K562 (cell line): Measurements from ENCODE around the gene RTP5. TPM values are rescaled to one million over a fixed set of nuclear protein-coding genes. Genes with fewer than 3 reads are reported as not detected.

Source experiments
- CEBPG ChIP-seq, 3 experiments: fragments of 200-800 bp in 1 of 3; sonication (Bioruptor generic) in 1 of 3; sonication (generic) in 1 of 3; formaldehyde crosslinking in 1 of 3; IDR thresholded peaks in 2 of 3; conservative IDR thresholded peaks in 1 of 3; 2 replicates each; pipeline versions ENCODE4 v1.6.1 to v1.8.0; 2016 to 2022; ENCODE audit warnings: missing compliant biosample characterization in 2 of 3, missing genetic modification characterization in 2 of 3, mild to moderate bottlenecking in 1 of 3, missing genetic modification reagents in 1 of 3
- CREB1 ChIP-seq, 2 experiments: sonication (generic) in 1 of 2; formaldehyde crosslinking in 1 of 2; IDR thresholded peaks; 2 replicates each; pipeline versions ENCODE4 v1.6.1 to v1.8.0; 2012 to 2022; ENCODE audit warnings: inconsistent platforms in 1 of 2, mild to moderate bottlenecking in 1 of 2, missing genetic modification reagents in 1 of 2, moderate library complexity in 1 of 2
- GABPB1 ChIP-seq: sonication (generic); formaldehyde crosslinking; IDR thresholded peaks from 2 replicates; pipeline ENCODE4 v1.8.0; 2022; ENCODE audit warnings: mild to moderate bottlenecking, missing genetic modification reagents
- KDM5B ChIP-seq: fragments of 200-600 bp; sonication (generic); IDR thresholded peaks from 2 replicates; pipeline ENCODE4 v1.6.1; 2012; ENCODE audit warnings: low read depth, mild to moderate bottlenecking, moderate library complexity, low read length, control low read depth, inconsistent platforms; ENCODE audit not compliant: insufficient replicate concordance
- PCBP2 ChIP-seq: fragments of 200-400 bp; formaldehyde crosslinking; IDR thresholded peaks from 2 replicates; pipeline ENCODE4 v1.6.1; 2018; ENCODE audit warnings: low read length, low read depth, mild to moderate bottlenecking, moderate library complexity; ENCODE audit not compliant: poor library complexity, severe bottlenecking
- PML ChIP-seq: IDR thresholded peaks from 2 replicates; pipeline ENCODE4 v1.6.1; 2012; ENCODE audit warnings: low read length, inconsistent platforms
- RBM39 ChIP-seq: fragments of 200-400 bp; formaldehyde crosslinking; optimal IDR thresholded peaks from 2 replicates; pipeline ENCODE3; 2018; ENCODE audit warnings: low read depth, low read length
- SREBF2 ChIP-seq: sonication (generic); formaldehyde crosslinking; IDR thresholded peaks from 2 replicates; pipeline ENCODE4 v1.4.0; 2020; ENCODE audit warnings: mild to moderate bottlenecking, missing genetic modification reagents
- XRCC5 ChIP-seq: fragments of 200-400 bp; formaldehyde crosslinking; IDR thresholded peaks from 2 replicates; pipeline ENCODE4 v1.6.1; 2017; ENCODE audit warnings: low read depth, mild to moderate bottlenecking, low read length
- ZBED1 ChIP-seq: IDR thresholded peaks from 2 replicates; pipeline ENCODE4 v1.6.1; 2014
- ZNF133 ChIP-seq: fragments of 250-450 bp; sonication (Bioruptor Pico); IDR thresholded peaks from 2 replicates; pipeline ENCODE4 v1.4.0; 2020; ENCODE audit warnings: mild to moderate bottlenecking
- ZNF408 ChIP-seq: fragments of 250-450 bp; sonication (Bioruptor Pico); IDR thresholded peaks from 2 replicates; pipeline ENCODE4 v1.4.0; 2020; ENCODE audit warnings: low read depth, mild to moderate bottlenecking, moderate library complexity
- ZNF41 ChIP-seq: fragments of 250-450 bp; sonication (Bioruptor Pico); conservative IDR thresholded peaks from 2 replicates; pipeline ENCODE4 v1.4.0; 2020; ENCODE audit warnings: mild to moderate bottlenecking
- ZNF445 ChIP-seq: fragments of 250-450 bp; sonication (Bioruptor Pico); IDR thresholded peaks from 2 replicates; pipeline ENCODE4 v1.4.0; 2020; ENCODE audit warnings: low read depth, mild to moderate bottlenecking, moderate library complexity
- ZNF644 ChIP-seq: fragments of 200-800 bp; sonication (Bioruptor generic); IDR thresholded peaks from 2 replicates; pipeline ENCODE4 v1.6.1; 2016; ENCODE audit warnings: low read depth, missing genetic modification characterization, missing compliant biosample characterization
- polyA plus RNA-seq, 8 experiments: library from polyadenylated mRNA; depleted of rRNA in 4 of 8; stranded (reverse) in 5 of 8; unstranded in 3 of 8; fragments of >200 nt; fragmentation: Nextera tagmentation in 2 of 8; fragmentation: Illumina TruSeq in 1 of 8; extraction: Ambion mirVana in 2 of 8; extraction: Trizol in 1 of 8; gene quantifications; 2 replicates each; pipeline versions ENCODE4 v1.2.1 to v1.2.3, GENCODE V29; 2011 to 2014; ENCODE audit warnings: inconsistent platforms in 1 of 8, missing spikeins in 1 of 8
- total RNA-seq, 7 experiments: library from RNA; depleted of rRNA in 6 of 7; stranded (reverse); fragments of >200 nt in 6 of 7; fragmentation: Illumina TruSeq in 2 of 7; extraction: Trizol in 2 of 7; gene quantifications; 2 replicates each; pipeline versions ENCODE4 v1.2.1 to v1.2.3, GENCODE V29; 2011 to 2021; ENCODE audit warnings: low replicate concordance in 1 of 7
- TF ChIP-seq, protein P1 (sequence below): fragments of 250-450 bp; sonication (Bioruptor Pico); IDR thresholded peaks from 2 replicates; pipeline ENCODE4 v1.5.0; 2021; ENCODE audit warnings: mild to moderate bottlenecking, moderate library complexity
- TF ChIP-seq, protein P2 (sequence below): fragments of 450-650 bp; IDR thresholded peaks from 2 replicates; pipeline ENCODE4 v1.6.1; 2016
- TF ChIP-seq, protein P3 (sequence below): IDR thresholded peaks from 2 replicates; pipeline ENCODE4 v1.6.1; 2011; ENCODE audit not compliant: insufficient read length; ENCODE audit errors: extremely low read depth
- TF ChIP-seq, protein P4 (sequence below): sonication (generic); formaldehyde crosslinking; IDR thresholded peaks from 2 replicates; pipeline ENCODE4 v1.8.0; 2022; ENCODE audit warnings: mild to moderate bottlenecking, missing genetic modification reagents

RTP5 gene
- total and polyA plus RNA-seq, 9 of the 15 experiments (the other 6 are each of a cell fraction or from before 2014, with no cell fraction given), result not detected

DNA sequence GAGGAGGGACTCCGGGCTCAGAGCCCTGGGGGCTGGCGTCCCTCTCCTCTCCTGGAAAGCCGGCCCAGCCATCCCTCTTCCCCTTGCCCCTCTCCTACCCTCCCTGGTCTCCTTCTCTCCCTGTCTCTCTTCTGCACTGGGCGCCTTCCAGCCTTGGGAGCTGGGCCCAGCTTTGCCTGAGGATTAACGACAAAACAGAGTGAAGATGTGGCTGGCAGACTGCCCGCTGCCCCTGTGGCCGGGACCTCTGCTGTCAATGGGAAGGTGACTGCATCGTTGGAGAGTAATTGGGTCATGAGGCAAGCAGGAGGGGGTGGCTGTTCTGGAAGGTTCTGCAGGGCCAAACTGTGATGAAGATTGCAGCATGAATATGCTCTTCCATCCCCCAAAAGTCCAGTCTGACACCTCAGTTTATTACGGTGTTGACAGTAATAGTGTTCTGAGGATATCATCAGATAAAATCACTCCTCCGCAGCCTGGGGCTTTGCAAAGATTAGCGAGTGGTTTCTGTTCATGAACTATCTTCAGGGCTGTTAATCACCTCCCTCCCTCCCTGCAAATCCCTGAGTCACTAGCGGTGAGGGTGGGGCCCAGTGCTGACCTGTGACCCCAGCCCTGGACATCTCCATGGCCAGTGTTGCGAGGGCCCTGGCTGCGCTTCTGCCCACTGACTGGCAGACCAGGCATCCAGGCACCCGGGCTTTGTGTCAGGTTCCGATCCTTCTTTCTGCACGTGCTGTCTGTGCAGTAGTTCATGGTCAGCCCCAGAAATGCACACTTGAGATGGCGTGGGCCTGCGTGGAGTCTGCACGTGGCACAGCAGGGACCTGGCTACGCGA is 23.0 kb downstream of the RTP5 start (continued):
- TF ChIP-seq PML (peak; percentile 67; the same call in 1 of the 2 replicates), GABPB1 (CRISPR knock-in tag) (peak; percentile 43; the same call in 1 of the 2 replicates), ZBED1 (no peak), CEBPG (CRISPR knock-in tag; IDR thresholded peaks at IDR 0.05) (0 out of 2 replicates have a peak, but pooled peaks have one; percentile 7), CEBPG (tag; conservative IDR thresholded peaks at IDR 0.05 in 1 of 2, IDR thresholded peaks at IDR 0.05 in 1 of 2) (no peak), ZNF408 (no peak), PCBP2 (no peak), KDM5B (no peak), XRCC5 (no peak), CREB1 (IDR thresholded peaks at IDR 0.05) (no peak), CREB1 (CRISPR knock-in tag; IDR thresholded peaks at IDR 0.05) (no peak), ZNF41 (CRISPR knock-in tag) (no peak), RBM39 (no peak), ZNF644 (tag) (no peak), SREBF2 (no peak), ZNF133 (CRISPR knock-in tag) (no peak), ZNF445 (CRISPR knock-in tag) (no peak)
- TF ChIP-seq, protein P1, sequence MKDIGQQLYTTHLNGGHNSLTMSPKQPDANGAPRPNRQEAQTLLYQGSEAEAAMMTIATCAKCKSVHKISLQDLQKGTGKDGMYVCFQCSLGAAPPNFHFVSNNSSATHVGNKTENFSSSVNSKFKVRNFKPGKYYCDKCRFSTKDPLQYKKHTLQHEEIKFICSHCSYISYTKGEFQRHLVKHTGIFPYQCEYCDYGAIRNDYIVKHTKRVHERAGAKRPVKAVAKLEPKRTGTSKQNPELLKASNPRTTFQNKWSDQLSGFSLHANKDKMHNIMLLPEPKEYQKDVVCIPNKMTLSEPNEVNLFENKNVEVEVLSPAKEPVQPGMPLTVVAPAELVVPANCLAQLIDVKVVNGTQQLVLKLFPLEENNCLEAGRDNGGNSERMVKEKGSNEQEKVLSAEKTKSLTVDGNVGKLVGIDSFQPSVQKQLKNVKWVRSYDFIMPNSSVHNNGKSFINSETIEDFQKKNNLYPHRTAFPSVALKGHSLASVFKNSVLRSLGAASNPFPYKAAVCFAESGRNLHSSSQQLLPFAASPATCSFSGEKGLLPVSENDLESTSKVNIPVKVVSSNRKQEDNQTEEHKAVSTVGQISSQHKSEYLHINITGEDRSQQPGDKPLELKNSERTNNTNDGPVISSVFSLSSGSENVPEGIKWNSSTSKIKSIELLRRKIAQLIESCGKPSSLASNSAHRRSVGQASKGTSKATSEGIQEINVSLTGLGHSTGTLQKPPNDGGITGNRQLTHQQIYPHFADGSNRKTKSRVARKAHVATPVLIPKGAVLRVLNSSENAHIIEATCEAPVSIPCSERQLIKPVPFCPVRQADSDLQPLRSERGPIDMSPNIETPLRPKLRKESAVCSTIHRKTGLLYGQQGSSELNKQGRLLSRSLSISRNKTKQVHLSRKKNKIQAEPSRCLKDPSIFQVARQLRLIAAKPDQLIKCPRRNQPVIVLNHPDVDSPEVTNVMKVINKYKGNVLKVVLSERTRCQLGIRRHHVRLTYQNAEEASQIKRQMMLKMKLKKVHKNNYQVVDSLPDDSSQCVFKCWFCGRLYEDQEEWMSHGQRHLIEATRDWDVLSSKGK (CRISPR knock-in tag), result no peak
- TF ChIP-seq, protein P2, sequence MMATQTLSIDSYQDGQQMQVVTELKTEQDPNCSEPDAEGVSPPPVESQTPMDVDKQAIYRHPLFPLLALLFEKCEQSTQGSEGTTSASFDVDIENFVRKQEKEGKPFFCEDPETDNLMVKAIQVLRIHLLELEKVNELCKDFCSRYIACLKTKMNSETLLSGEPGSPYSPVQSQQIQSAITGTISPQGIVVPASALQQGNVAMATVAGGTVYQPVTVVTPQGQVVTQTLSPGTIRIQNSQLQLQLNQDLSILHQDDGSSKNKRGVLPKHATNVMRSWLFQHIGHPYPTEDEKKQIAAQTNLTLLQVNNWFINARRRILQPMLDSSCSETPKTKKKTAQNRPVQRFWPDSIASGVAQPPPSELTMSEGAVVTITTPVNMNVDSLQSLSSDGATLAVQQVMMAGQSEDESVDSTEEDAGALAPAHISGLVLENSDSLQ, result peak; percentile 74
- TF ChIP-seq, protein P3, sequence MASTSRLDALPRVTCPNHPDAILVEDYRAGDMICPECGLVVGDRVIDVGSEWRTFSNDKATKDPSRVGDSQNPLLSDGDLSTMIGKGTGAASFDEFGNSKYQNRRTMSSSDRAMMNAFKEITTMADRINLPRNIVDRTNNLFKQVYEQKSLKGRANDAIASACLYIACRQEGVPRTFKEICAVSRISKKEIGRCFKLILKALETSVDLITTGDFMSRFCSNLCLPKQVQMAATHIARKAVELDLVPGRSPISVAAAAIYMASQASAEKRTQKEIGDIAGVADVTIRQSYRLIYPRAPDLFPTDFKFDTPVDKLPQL, result no peak
- TF ChIP-seq, protein P4, sequence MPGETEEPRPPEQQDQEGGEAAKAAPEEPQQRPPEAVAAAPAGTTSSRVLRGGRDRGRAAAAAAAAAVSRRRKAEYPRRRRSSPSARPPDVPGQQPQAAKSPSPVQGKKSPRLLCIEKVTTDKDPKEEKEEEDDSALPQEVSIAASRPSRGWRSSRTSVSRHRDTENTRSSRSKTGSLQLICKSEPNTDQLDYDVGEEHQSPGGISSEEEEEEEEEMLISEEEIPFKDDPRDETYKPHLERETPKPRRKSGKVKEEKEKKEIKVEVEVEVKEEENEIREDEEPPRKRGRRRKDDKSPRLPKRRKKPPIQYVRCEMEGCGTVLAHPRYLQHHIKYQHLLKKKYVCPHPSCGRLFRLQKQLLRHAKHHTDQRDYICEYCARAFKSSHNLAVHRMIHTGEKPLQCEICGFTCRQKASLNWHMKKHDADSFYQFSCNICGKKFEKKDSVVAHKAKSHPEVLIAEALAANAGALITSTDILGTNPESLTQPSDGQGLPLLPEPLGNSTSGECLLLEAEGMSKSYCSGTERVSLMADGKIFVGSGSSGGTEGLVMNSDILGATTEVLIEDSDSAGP, result no peak
